Neural progenitor cell (in vitro differentiated cells): ENCODE results near the gene PTPRN2. TPM values are rescaled to one million over a fixed set of nuclear protein-coding genes. Genes with fewer than 3 reads are reported as not detected.

Experiments
- DNase-seq: peaks from one replicate; pipeline ENCODE4 v3.0.0-alpha.2; 2016; ENCODE audit warnings: low spot score
- H2AFZ ChIP-seq: fragments of 200-600 bp; sonication (generic); replicated peaks from 2 replicates; pipeline ENCODE4 v1.6.1; 2016; ENCODE audit warnings: antibody characterized with exemption
- H3F3A ChIP-seq: fragments of 200-600 bp; sonication (generic); 2 replicates; pipeline ENCODE4 v1.6.1; 2016; ENCODE audit warnings: antibody characterized with exemption, low read depth
- H3K27ac ChIP-seq: fragments of 200-600 bp; sonication (generic); 2 replicates; pipeline ENCODE4 v1.5.1; 2016; ENCODE audit warnings: mild to moderate bottlenecking
- H3K27me3 ChIP-seq: fragments of 200-600 bp; sonication (generic); 2 replicates; pipeline ENCODE4 v1.6.1; 2016; ENCODE audit warnings: mild to moderate bottlenecking, moderate library complexity
- H3K36me3 ChIP-seq: fragments of 200-600 bp; sonication (generic); 2 replicates; pipeline ENCODE4 v1.5.1; 2016
- H3K4me1 ChIP-seq: fragments of 200-600 bp; sonication (generic); 2 replicates; pipeline ENCODE4 v1.6.1; 2016; ENCODE audit warnings: mixed run types
- H3K4me2 ChIP-seq: fragments of 200-600 bp; sonication (generic); 2 replicates; pipeline ENCODE4 v1.6.1; 2016
- H3K4me3 ChIP-seq: fragments of 200-600 bp; sonication (generic); 2 replicates; pipeline ENCODE4 v1.5.1; 2016
- H3K79me2 ChIP-seq: fragments of 200-600 bp; sonication (generic); 2 replicates; pipeline ENCODE4 v1.6.1; 2016; ENCODE audit warnings: low read depth
- H3K9ac ChIP-seq: fragments of 200-600 bp; sonication (generic); 2 replicates; pipeline ENCODE4 v1.6.1; 2016
- H3K9me3 ChIP-seq: fragments of 200-600 bp; sonication (generic); 2 replicates; pipeline ENCODE4 v1.5.1; 2016; ENCODE audit warnings: low read depth
- H4K20me1 ChIP-seq: fragments of 200-600 bp; sonication (generic); 2 replicates; pipeline ENCODE4 v1.6.1; 2016; ENCODE audit warnings: low read depth
- H3K27ac Mint-ChIP-seq: 3 replicates; pipeline ENCODE4 v1.8.0; 2021; ENCODE audit warnings: mixed read lengths
- H3K27me3 Mint-ChIP-seq: 2 replicates; pipeline ENCODE4 v1.8.0; 2022; ENCODE audit warnings: low read depth, mild to moderate bottlenecking, inconsistent platforms, moderate library complexity, mixed read lengths; ENCODE audit not compliant: insufficient read depth
- H3K36me3 Mint-ChIP-seq: 3 replicates; pipeline ENCODE4 v1.8.0; 2021; ENCODE audit warnings: mixed read lengths
- H3K4me1 Mint-ChIP-seq: 3 replicates; pipeline ENCODE4 v1.8.0; 2021; ENCODE audit warnings: mixed read lengths
- H3K4me3 Mint-ChIP-seq: 3 replicates; pipeline ENCODE4 v1.8.0; 2021; ENCODE audit warnings: mild to moderate bottlenecking, moderate library complexity, mixed read lengths
- H3K9me3 Mint-ChIP-seq: 3 replicates; pipeline ENCODE4 v1.8.0; 2020; ENCODE audit warnings: mixed read lengths
- CTCF ChIP-seq: fragments of 200-600 bp; sonication (generic); IDR thresholded peaks from 2 replicates; pipeline ENCODE4 v1.5.1; 2017; ENCODE audit warnings: antibody characterized with exemption, mild to moderate bottlenecking
- EZH2 ChIP-seq: fragments of 200-600 bp; sonication (generic); IDR thresholded peaks from 2 replicates; pipeline ENCODE4 v1.6.1; 2017; ENCODE audit warnings: antibody characterized with exemption, mild to moderate bottlenecking, moderate library complexity
- EZH2phosphoT487 ChIP-seq: fragments of 200-600 bp; sonication (generic); IDR thresholded peaks from 2 replicates; pipeline ENCODE4 v1.6.1; 2017; ENCODE audit warnings: antibody characterized with exemption
- total RNA-seq: library from RNA; depleted of rRNA; stranded (reverse); fragments of >200 nt; gene quantifications from 2 replicates; pipeline ENCODE4 v1.2.3, GENCODE V29; 2015; ENCODE audit warnings: low replicate concordance

PTPRN2 gene
- total RNA-seq, 1 donor from 2014 or later, result 3.0 TPM

- no peaks in the 10 kb centered on the region for H3K9me3 ChIP-seq
- no peak overlapping the region for H3K9ac ChIP-seq
Observed at GRCh38 chr7:157714166-157715070, 873.2 kb downstream of the PTPRN2 start.

GRCh38 chr7:157713591-157713990 lies 874.0 kb downstream of the PTPRN2 start:
- Mint-ChIP-seq H3K4me3 (no peak overlapping the region), H3K9me3 (peaks cover 4% of the 10 kb centered on the region), H3K27me3 (peaks cover 8% of the 10 kb centered on the region), H3K27ac (peak overlapping the region; percentile 18), H3K4me1 (peaks cover 17% of the 10 kb centered on the region), H3K36me3 (no peaks in the 10 kb centered on the region)
- Histone ChIP-seq H3K4me3 (no peak overlapping the region), H3K27ac (no peak overlapping the region), H3K36me3 (no peaks in the 10 kb centered on the region), H3K4me1 (no peaks in the 10 kb centered on the region), H3K9me3 (no peaks in the 10 kb centered on the region), H3K4me2 (no peak overlapping the region), H4K20me1 (no peaks in the 10 kb centered on the region), H2AFZ (no peak overlapping the region), H3K9ac (no peak overlapping the region), H3K79me2 (no peaks in the 10 kb centered on the region), H3F3A (no peaks in the 10 kb centered on the region), H3K27me3 (peaks cover 4% of the 10 kb centered on the region)
- no peak for DNase-seq
- no peak for TF ChIP-seq CTCF
- no peak for TF ChIP-seq EZH2
- TF ChIP-seq EZH2phosphoT487, result no peak

More at GRCh38 chr7:157714166-157715070, 873.2 kb downstream of the PTPRN2 start:
- Histone ChIP-seq H3K4me1 (no peaks in the 10 kb centered on the region), H3K4me2 (no peak overlapping the region), H3K27ac (no peak overlapping the region), H3K27me3 (peaks cover 4% of the 10 kb centered on the region), H3K79me2 (no peaks in the 10 kb centered on the region), H4K20me1 (no peaks in the 10 kb centered on the region), H3F3A (no peaks in the 10 kb centered on the region), H3K36me3 (no peaks in the 10 kb centered on the region), H3K4me3 (no peak overlapping the region), H2AFZ (no peak overlapping the region)
- Mint-ChIP-seq H3K36me3 (no peaks in the 10 kb centered on the region), H3K4me1 (peaks cover 13% of the 10 kb centered on the region), H3K27me3 (peaks cover 9% of the 10 kb centered on the region), H3K9me3 (peaks cover 4% of the 10 kb centered on the region), H3K27ac (peak overlapping the region; percentile 72), H3K4me3 (no peak overlapping the region)
- DNase-seq, result no peak
- no peak for TF ChIP-seq EZH2phosphoT487
- no peak for TF ChIP-seq CTCF
- TF ChIP-seq EZH2, result no peak

GRCh38 chr7:157712666-157713235 lies 874.9 kb downstream of the PTPRN2 start:
- H3K27me3 Mint-ChIP-seq, result peaks cover 8% of the 10 kb centered on the region

More at GRCh38 chr7:157712666-157713235, 874.9 kb downstream of the PTPRN2 start:
- Histone ChIP-seq H4K20me1 (no peaks in the 10 kb centered on the region), H3K4me2 (no peak overlapping the region), H3K9ac (no peak overlapping the region), H3K79me2 (no peaks in the 10 kb centered on the region), H2AFZ (no peak overlapping the region), H3K4me3 (no peak overlapping the region), H3F3A (no peaks in the 10 kb centered on the region), H3K36me3 (no peaks in the 10 kb centered on the region), H3K9me3 (no peaks in the 10 kb centered on the region), H3K4me1 (no peaks in the 10 kb centered on the region), H3K27ac (no peak overlapping the region), H3K27me3 (peaks cover 4% of the 10 kb centered on the region)
- Mint-ChIP-seq H3K9me3 (peaks cover 4% of the 10 kb centered on the region), H3K4me1 (peaks cover 12% of the 10 kb centered on the region), H3K36me3 (no peaks in the 10 kb centered on the region), H3K27ac (no peak overlapping the region), H3K4me3 (no peak overlapping the region)
- no peak for DNase-seq
- TF ChIP-seq EZH2 (no peak), EZH2phosphoT487 (no peak), CTCF (no peak)
